Gastrocnemius medialis (tissue), 4 donors: ENCODE data around the gene SEC61B. TPM values are rescaled to one million over a fixed set of nuclear protein-coding genes. Genes with fewer than 3 reads are reported as not detected.

ENCODE experiments used
- ATAC-seq, 2 donors: fragments of 150-250 bp; one replicate each; pipeline ENCODE4 v1.9.1; 2016
- DNase-seq, 2 donors: peaks; one replicate each; pipeline ENCODE4 v3.0.0-alpha.2; 2019
- H3K27ac ChIP-seq, 4 donors: fragments of 200-600 bp; sonication (generic); 1 replicate in 1 of 4; 2 replicates in 3 of 4; pipeline ENCODE4 v1.5.1; 2016 to 2018; ENCODE audit warnings: mild to moderate bottlenecking in 2 of 4, moderate library complexity in 1 of 4
- H3K27me3 ChIP-seq, 3 donors: fragments of 200-600 bp; sonication (generic) in 2 of 3; 1 replicate in 1 of 3; 2 replicates in 2 of 3; pipeline versions ENCODE4 v1.5.1 to v1.6.0; 2016 to 2019; ENCODE audit warnings: mild to moderate bottlenecking in 1 of 3, moderate library complexity in 1 of 3
- H3K36me3 ChIP-seq, 2 donors: fragments of 200-600 bp; sonication (generic) in 1 of 2; one replicate each; pipeline ENCODE4 v1.5.1; 2017 to 2018
- H3K4me1 ChIP-seq, 2 donors: fragments of 200-600 bp; sonication (generic) in 1 of 2; one replicate each; pipeline ENCODE4 v1.5.1; 2016 to 2017; ENCODE audit warnings: mild to moderate bottlenecking in 2 of 2
- H3K4me3 ChIP-seq, 4 donors: fragments of 200-600 bp; sonication (generic) in 3 of 4; 1 replicate in 1 of 4; 2 replicates in 3 of 4; pipeline ENCODE4 v1.5.1; 2016 to 2019; ENCODE audit warnings: mild to moderate bottlenecking in 2 of 4
- H3K9me3 ChIP-seq, 3 donors: fragments of 200-600 bp; sonication (generic) in 2 of 3; 1 replicate in 1 of 3; 2 replicates in 2 of 3; pipeline ENCODE4 v1.5.1; 2016 to 2019
- CTCF ChIP-seq, 5 experiments: fragments of 450-650 bp in 3 of 5; fragments of 200-600 bp in 2 of 5; sonication (generic) in 2 of 5; IDR thresholded peaks in 4 of 5; conservative IDR thresholded peaks in 1 of 5; 1 replicate in 4 of 5; 2 replicates in 1 of 5; pipeline ENCODE4 v1.5.1; 2016 to 2019; ENCODE audit warnings: antibody characterized with exemption in 5 of 5, mild to moderate bottlenecking in 3 of 5, moderate library complexity in 3 of 5
- POLR2A ChIP-seq, 2 donors: fragments of 450-650 bp; IDR thresholded peaks; one replicate each; pipeline ENCODE4 v1.6.1; 2017; ENCODE audit warnings: antibody characterized with exemption in 2 of 2, mild to moderate bottlenecking in 2 of 2, moderate library complexity in 2 of 2
- in situ Hi-C, 4 donors: fragments of 200-750 bp; cut with MboI; loops; one replicate each; pipeline versions ENCODE4 v1.15.0 to v1.8.0; 2017; ENCODE audit warnings: low sequenced_read_pairs in 4 of 4
- intact Hi-C: fragments of 100-400 bp; cut with DNase I; formaldehyde crosslinking; loops from one replicate; pipeline ENCODE4 v1.15.1; 2023; ENCODE audit warnings: low total_unique reads
- total RNA-seq, 4 donors: library from RNA; depleted of rRNA; stranded (reverse); fragments of >200 nt; gene quantifications; one replicate each; pipeline versions ENCODE4 v1.1.0 to v1.2.3, GENCODE V29; 2016

The SEC61B gene
- total RNA-seq, 4 donors from 2014 or later, result 20.5 to 50.5 (median 24.9) TPM

DNA sequence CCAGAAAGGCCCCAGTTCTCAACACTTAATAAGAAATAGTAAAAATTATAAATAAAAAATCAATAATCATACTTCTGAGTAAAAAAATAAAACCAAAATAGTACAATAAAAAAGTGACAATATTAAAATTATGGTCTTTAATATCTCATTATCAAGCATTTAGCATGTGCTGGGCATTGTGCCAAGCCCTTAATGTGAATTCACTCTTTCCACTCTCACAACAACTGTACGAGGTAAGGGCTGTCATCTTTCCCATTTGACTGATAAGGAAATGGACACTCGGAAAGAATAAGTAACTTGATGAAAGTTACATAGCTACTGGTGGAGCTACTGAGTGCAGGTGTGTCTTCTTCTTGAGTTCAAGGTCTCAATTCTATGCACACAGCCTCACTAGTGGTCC lies 43.6 kb downstream of the SEC61B start:
- in situ Hi-C loops, result no loop called here
- TF ChIP-seq POLR2A (IDR thresholded peaks at IDR 0.05) (no peak), CTCF (IDR thresholded peaks at IDR 0.05 in 4 of 5, conservative IDR thresholded peaks at IDR 0.05 in 1 of 5) (no peak)
- H3K9me3 ChIP-seq, result no peaks in the 10 kb centered on the region
- intact Hi-C loops, result loop anchor here (5.0 to 10.0 kb wide), 4 partner anchors 81 to 1057 kb away; partner anchors contain the start of gene STX17
- no peak for ATAC-seq
- H3K4me1 ChIP-seq, result peaks cover under 1 to 11% of the 10 kb centered on the region in 2 donors
- no peak overlapping the region for H3K4me3 ChIP-seq
- H3K27ac ChIP-seq, result peak overlapping the region in 3 of 4 donors; percentile 35 to 61 (median 51)
- DNase-seq, result no peak
- no peaks in the 10 kb centered on the region for H3K27me3 ChIP-seq
- no peaks in the 10 kb centered on the region for H3K36me3 ChIP-seq

GRCh38 chr9:99266255-99267023 lies 44.4 kb downstream of the SEC61B start:
- TF ChIP-seq CTCF (IDR thresholded peaks at IDR 0.05 in 4 of 5, conservative IDR thresholded peaks at IDR 0.05 in 1 of 5) (peak; percentile 84 to 91 (median 87)), POLR2A (IDR thresholded peaks at IDR 0.05) (no peak)
- Histone ChIP-seq H3K27ac (peak overlapping the region; percentile 35 to 61 (median 44)), H3K36me3 (no peaks in the 10 kb centered on the region), H3K4me1 (peaks cover 0 to 9% of the 10 kb centered on the region in 2 donors), H3K27me3 (no peaks in the 10 kb centered on the region), H3K9me3 (no peaks in the 10 kb centered on the region), H3K4me3 (no peak overlapping the region)
- intact Hi-C loops, result loop anchor here (5.0 to 10.0 kb wide), 4 partner anchors 82 to 1056 kb away; partner anchors contain the start of gene STX17
- peak; percentile 69 to 85 for ATAC-seq
- in situ Hi-C loops, result no loop called here
- DNase-seq, result peak; percentile 53 to 81

DNA sequence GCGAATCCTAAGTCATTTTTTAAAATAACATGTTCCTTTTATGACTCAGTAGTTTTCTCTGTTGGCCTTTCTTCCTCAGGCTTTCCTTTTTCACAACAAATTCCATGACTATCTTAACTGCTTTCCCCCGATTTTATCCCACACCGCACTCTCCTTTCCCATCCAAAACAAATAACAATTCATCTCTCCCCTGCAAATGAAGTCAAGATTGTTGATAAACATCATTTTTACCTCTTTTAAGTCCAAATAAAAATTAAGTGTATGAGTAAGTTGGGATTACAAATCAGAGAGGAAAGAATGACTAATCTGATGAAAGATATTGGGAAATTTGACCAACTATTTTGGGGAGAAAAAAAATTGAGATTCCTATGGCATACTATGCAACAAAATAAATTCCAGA lies 47.3 kb downstream of the SEC61B start:
- H3K27me3 ChIP-seq, result no peaks in the 10 kb centered on the region
- no peak overlapping the region for H3K27ac ChIP-seq
- no peak for TF ChIP-seq CTCF (IDR thresholded peaks at IDR 0.05 in 4 of 5, conservative IDR thresholded peaks at IDR 0.05 in 1 of 5)
- no peak for TF ChIP-seq POLR2A (IDR thresholded peaks at IDR 0.05)
- in situ Hi-C loops (no loop called here), intact Hi-C loops (loop anchor here (5.0 to 10.0 kb wide), 4 partner anchors 85 to 1053 kb away; partner anchors contain the start of gene STX17)
- H3K36me3 ChIP-seq, result no peaks in the 10 kb centered on the region
- DNase-seq (no peak), ATAC-seq (no peak)
- H3K4me1 ChIP-seq, result peaks cover 0 to 9% of the 10 kb centered on the region in 2 donors
- H3K4me3 ChIP-seq, result no peak overlapping the region
- H3K9me3 ChIP-seq, result no peaks in the 10 kb centered on the region

DNA sequence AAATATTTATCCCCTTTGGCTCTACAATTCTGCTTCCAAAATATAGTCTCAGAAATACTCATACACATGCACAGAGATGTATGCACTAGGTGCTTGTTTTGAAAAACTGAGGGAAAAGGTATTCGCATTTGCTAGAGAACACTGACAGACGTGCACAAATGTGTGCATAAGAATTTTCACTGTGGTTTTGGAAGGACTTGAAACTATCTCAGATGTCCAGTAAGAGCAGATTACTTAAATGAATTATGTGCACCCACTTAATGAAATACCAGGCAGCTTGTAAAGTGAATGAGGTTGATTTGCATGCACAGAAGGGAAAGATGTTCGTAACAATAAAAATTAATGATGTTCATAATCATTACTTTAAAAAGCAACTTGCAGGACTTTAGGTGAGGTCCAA lies 48.4 kb downstream of the SEC61B start:
- intact Hi-C loops, result no loop called here
- peaks cover 0 to 9% of the 10 kb centered on the region in 2 donors for H3K4me1 ChIP-seq
- no peaks in the 10 kb centered on the region for H3K9me3 ChIP-seq
- ATAC-seq (no peak), DNase-seq (no peak)
- TF ChIP-seq POLR2A (IDR thresholded peaks at IDR 0.05), result no peak
- TF ChIP-seq CTCF (IDR thresholded peaks at IDR 0.05 in 4 of 5, conservative IDR thresholded peaks at IDR 0.05 in 1 of 5), result no peak
- H3K36me3 ChIP-seq, result no peaks in the 10 kb centered on the region
- H3K4me3 ChIP-seq, result no peak overlapping the region
- H3K27ac ChIP-seq, result no peak overlapping the region
- H3K27me3 ChIP-seq, result no peaks in the 10 kb centered on the region
- in situ Hi-C loops, result no loop called here
